Measurements from ENCODE around the gene KCNK1.

Gene KCNK1

DNA sequence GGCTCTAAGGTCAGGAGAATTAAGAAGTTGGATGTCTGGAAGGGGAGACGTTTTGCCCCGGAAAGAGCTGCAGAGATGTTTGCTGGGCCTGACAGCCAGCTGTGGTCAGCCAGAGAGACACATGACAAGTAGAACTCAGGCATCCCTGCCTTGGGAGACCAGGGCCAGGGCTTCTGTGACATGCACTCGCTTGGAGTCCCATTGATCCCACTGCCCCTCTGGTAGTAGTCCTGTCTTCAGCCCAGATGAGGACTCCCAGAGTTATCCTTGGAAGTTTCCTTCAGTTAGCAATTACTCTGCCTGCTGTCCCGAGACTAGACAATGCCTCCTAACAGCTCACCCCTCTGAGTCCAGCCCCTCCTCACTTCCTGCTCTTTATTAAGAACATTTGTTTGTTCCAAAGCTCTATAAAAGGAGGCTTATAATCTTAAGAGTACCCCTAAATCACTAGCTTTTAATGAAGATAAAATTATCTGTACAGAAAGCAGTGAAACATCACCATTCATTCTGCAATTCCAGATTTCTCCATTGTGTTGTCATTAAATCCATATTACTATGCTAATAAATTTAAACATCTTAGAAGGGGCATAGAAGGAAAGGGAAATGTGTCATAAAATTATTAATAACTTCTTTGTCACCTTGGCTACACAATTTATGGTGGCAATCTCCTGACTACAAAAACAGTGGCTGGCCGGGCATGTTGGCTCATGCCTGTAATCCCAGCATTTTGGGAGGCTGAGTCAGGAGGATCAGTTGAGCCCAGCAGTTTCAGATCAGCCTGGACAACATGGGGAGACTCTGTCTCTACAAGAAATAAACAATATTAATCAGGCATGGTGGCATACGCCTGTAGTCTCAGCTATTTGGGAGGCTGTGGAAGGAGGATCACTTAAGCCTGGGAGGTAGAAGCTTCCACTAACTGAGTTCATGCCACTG lies 94.2 kb downstream of the KCNK1 start:
- no peak for DNase-seq

DNA sequence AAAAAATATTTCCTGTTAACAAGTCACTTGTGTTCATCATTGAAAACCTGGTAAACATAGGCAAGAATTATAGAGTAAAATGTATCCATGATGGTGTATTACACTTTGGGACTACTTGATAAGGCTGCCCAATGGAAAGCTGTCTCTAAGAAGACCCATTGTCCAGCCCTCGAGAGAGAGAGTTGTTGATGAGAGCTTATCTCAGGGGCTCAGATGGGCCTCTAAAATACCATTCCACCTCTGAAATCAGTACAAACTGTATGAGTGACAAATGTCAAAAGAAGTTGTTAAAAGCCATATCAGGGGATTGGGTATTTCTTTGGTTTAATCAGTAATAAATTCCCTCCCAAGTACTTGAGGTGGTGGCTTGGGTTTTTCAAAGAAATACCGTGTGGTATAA lies 96.1 kb downstream of the KCNK1 start:
- DNase-seq: no peak

DNA sequence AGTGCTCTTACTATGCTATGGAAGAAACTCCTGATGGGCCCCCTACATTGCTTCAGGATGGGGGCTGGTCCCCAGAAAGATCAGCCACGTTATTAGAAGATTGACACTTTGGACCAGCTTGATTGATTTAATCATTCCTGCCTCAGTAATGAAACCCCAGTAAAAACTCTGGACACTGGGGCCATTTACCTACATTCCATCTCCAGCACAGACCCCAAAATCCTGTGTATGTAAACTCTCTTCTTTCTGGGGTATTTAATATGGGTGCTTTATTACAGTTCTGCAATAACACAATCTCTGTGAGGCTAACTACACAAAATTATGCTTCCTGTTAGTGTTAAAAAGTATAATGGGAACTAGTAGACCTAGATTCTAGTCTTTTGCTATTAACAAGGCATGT lies 96.6 kb downstream of the KCNK1 start:
- DNase-seq: no peak

DNA sequence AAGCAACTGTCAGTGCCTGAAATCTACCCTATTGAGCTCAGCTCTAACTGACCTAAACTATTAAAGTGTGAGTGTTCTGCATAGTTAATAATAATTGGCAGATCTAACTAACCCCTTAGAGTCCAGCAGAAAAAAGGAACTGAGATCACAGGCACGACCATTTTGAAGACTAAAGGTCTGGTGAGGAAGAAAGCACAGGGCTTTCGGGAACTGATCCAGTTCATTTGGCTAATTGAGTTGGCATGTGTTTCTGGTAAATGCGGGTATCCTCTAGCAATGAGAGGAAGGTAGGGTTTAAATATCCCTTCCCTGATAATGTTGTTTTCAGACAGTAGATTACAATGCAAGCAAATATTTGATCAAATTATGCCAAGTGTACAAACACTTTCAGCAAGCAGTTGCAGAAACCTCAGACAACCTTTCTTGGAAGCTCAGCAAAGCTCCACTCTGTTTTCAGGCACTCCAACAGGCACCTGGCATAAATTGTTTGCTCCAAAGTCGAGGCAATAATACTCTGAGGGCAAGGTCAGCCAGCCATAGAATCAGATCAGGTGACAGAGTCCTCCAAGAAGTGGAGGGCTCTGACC lies 100.8 kb downstream of the KCNK1 start:
- no peak for DNase-seq

DNA sequence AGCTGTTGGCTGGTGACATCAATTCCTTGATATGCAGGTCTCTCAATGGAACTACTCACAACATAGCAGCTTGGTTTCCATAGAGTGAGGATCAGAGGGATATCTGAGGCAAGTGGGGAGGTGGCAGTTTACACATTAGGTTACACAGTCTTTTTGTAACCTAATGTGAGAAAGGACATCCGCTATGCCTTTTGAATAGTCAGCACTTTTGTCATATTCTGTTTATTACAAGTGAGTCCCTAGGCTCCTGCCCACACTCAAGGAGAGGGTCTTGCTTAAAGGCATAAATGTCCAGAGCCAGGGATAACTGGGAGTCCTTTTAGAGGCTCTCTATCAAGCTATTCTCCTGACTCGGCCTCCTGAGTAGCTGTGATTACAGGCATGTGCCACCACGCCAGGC lies 104.2 kb downstream of the KCNK1 start:
- DNase-seq: no peak

DNA sequence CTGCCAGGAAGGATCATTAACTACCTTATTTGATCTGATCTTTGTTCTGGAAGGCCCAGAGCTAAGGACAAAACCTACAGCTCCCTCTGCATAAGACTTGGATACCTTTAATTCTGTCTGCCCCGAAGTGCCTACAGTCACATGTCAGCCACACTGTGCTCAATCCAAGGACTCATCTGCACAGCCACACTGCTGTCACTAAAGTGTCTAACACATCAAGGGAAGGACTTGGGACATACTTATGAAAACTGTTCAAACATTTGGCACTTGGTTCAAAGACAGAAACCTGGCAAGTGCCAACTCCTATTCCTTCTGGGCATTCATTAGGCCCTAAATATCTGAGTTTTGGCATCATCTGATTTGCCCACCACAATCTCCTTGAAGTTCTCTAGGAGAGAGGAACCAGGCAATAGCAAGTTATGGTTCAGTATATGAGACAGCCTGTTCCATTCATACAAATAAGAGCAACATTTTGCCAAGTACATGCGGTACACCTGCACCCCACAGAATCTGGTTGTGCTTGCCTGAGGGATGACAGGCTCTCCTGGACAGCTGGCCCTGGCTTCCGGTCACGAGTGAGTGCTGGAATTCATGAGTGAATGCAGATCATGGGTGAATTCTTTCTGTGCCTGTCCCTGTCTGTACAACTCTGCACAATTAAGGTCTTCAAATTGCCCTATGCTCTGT lies 105.9 kb downstream of the KCNK1 start:
- DNase-seq: no peak

DNA sequence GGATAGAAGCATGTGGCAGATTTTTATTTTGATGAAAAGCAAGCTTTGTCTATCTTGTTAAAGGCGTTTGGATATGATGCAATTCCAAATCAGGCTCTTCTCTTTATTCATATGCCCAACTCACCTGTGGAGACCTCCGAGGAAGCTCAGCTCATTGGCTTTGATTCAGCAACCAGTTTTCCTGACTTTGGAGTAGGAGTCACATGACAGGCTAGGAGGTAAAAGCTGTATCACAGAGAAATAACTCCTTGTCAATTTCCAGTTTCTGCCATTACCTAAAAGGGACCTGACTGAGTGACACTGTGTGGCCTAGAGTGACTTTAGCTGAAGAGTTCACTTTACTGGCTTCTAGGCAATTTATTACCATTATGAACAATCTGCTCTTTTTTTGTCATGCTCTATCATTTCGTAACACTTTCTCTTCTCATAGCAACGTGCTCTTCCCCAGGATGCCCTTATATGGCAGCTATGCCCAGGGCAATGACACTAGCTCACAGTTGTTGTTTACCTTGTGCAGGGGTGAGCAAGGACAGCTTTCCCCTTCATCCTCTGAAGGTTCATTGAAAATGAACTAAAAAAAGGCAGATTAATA lies 107.2 kb downstream of the KCNK1 start:
- no peak for DNase-seq

Measured in cerebellar nuclear complex (tissue), 1 donor.